Keratinocyte (primary cell): ENCODE data around the gene FHIP1A.

Source experiments
- CTCF ChIP-seq, 3 experiments: IDR thresholded peaks in 1 of 3; conservative IDR thresholded peaks in 1 of 3; optimal IDR thresholded peaks in 1 of 3; 2 replicates in 2 of 3; 3 replicates in 1 of 3; pipeline versions ENCODE3 to v1.5.1; 2011; ENCODE audit warnings: low read length in 3 of 3, mild to moderate bottlenecking in 3 of 3, moderate library complexity in 2 of 3, control low read depth in 1 of 3, inconsistent platforms in 1 of 3; ENCODE audit not compliant: insufficient read depth in 2 of 3; ENCODE audit errors: extremely low read depth in 1 of 3
- EZH2 ChIP-seq: IDR thresholded peaks from one replicate; pipeline ENCODE4 v1.6.1; 2012; ENCODE audit warnings: inconsistent platforms, mild to moderate bottlenecking, low read length, moderate library complexity

- TF ChIP-seq CTCF (optimal IDR thresholded peaks at IDR 0.05 in 1 of 3, IDR thresholded peaks at IDR 0.05 in 1 of 3, conservative IDR thresholded peaks at IDR 0.05 in 1 of 3; ENCODE audit: extremely low read depth in 1 of 3, insufficient read depth in 2 of 3, low read length in 3 of 3) (no peak), EZH2 (no peak)
Observed at GRCh38 chr4:151402145-151402865, 6.7 kb upstream of the FHIP1A start.
